NCI-H146 treated with DMSO at 0.1 percent for 48 hours (cell line): ENCODE measurements around the gene FCN3.
"Not testable (repeated sequence)": the region's sequence is repeated elsewhere in the genome, so short reads cannot be mapped to it uniquely, and the experiment has no call there.

Experiments used
- DNase-seq: peaks from one replicate; lab custom pipeline; 2025; ENCODE audit not compliant: unreplicated experiment; lab: John Stamatoyannopoulos, UW

Gene FCN3

GRCh38 chr1:27374362-27375086, at the start of gene FCN3:
TSS of gene FCN3 (minus strand) at chr1:27374824. CDS start at chr1:27374818, 6 bp downstream.
- DNase-seq: no peak

DNA sequence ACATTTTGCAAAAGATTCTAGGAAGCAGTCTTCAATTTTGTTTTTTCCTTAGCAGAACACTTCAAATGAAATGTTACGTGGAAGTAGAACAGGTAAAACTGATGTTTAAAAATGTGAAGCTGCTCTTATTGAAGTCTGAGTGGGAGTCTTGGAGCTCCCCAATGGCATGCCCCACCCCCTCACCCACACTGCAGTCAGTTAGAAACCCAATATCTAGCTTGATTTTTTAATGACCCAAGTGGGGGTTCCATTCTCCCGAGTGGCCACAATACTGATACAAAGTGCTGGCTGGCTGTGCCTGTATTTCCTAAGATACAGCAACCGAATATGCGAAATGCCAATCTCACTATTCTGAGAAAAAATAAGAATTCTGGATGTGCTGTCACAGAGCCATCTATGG, 49.1 kb upstream of the FCN3 start:
- DNase-seq: no peak

DNA sequence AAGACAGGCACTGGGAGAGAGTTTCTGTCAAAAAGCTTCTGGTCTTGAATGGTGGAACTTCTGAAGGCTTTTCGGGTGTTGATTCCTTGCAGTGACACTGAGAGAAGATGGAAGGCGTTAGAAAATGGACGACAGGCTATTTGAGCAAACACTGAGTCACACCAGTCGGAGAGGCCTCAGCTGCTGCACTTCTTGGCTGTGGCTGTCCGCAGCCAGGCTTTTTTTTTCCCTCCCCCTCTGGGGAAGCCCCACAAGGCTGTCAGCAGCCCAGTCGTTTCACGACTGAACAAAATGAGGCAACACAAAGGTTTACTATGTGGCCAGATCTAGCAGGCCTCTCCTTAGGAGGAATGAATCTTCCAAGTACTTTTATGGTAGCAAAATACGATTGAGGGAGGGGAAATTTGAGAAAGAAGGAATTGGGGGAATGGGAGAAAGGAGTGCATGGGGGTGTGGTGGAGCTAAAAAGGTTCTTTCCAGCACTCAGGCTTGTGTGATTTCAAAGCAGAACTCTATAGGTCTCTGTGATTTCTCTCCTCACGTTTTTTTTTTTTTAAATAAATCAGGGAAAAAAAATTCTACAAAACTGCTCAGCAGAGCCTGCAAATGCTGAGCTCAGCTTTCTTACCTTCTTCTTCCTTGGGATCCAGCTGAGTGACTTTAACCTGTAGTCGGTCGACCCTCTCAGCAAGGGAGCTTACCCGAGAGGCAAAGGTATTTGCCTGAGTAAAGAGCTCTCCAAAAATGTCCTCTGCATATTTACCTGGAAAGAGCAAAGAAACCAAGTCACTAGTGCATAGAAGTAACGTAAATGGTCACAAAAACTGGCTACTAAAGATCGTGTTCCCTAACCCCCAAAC, 43.9 kb upstream of the FCN3 start:
- no peak for DNase-seq

- no peak for DNase-seq
Observed at GRCh38 chr1:27417713-27418112, 43.1 kb upstream of the FCN3 start.

GRCh38 chr1:27416387-27417111, 41.9 kb upstream of the FCN3 start:
- DNase-seq: peak; percentile 51

DNA sequence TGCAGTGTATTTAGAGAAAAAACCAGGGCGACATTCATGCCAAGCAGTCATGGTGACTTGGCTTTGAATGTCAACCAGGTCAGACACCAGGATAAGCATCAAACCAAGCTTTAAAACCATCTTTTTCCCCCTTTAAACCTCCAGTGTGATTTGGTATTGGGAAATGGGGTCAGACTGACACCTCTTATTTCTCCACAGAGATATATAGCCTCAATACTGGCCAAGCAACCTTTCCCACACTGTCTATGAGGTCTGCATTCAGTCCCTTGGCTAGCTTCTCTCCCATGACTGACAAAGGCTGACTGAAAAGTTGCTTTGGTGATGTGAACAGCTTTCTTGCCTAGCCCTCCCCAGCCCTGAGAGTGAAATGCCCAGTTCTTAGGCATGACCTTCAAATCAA, 39.5 kb upstream of the FCN3 start:
- DNase-seq: no peak

DNA sequence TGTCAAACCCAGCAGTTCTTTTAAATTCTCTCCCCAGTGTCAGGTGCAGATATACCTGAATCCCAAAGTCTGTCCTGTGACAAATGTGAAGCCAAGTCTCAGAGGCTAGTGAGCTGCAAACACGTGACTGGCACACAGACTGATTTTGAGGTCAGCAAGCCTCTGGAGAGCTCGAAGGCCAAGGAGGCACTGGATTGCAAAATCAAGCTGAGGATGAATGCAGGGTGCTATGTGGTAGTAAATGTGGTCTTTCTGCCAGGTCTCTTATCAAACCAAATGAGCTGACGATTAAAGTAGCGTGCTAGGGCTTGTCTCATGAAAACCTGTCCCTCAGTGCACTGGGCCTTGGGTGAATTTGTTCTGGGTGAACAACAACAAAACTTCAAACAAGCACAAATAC, 38.4 kb upstream of the FCN3 start:
- DNase-seq: no peak

DNA sequence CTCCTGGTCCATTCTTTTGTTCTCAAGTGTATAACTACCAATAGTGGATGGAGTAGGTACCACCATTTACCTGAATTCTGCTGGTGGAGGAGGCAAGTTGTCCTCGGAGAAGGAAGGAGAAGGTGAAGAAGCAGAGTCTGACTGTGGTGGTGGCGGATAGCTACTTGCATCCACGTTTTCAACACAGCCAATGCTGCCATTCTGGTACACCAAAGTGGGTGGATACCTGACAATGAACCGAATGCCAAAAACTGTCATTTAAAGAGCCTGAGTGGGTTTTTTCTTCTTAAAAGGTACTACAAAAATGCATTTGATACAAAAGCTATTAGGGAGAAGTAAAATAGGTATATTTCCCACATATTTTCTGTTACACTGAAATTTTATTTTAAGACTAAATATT, 37.9 kb upstream of the FCN3 start:
- DNase-seq: no peak

- DNase-seq: no peak
Observed at GRCh38 chr1:27410709-27411108, 36.1 kb upstream of the FCN3 start.

DNA sequence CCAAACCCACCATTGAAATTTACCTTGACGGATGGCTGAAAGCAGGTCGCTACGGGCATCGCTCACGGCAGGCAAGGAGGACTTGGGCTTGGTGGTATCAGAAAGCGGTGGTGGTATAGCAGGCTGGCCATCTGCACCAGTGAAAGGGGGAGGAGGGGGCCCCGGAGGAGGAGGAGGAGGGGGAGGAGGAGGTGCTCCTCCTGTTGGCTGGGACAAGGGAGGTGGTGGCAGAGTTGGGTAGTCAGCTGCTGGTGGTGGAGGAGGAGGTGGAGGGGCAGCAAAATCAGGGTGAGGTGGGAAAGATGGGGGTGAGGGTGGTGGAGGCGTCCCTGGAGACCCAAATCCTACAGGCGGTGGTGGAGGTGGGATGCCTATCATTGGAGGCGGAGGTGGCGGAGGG, 35.0 kb upstream of the FCN3 start:
- no peak for DNase-seq

DNA sequence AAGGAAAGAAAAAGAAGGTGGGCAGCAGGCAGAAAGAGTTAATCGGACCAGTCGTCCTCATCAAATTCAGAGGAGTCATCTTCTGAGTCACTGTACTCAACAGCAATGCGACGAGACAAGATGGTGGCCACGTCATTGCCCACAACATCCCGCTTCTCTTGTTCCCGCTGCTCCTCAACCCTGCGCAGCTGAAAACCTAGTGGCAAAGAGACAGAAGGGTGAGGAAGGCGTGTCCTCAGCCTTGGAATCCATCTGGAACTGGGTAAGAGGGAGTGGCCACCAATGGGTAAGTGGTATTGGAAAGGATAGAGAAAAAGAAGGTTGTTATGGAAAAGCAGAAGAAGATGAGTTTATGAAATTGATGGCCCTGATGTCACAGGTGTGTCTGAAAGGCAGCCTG, 33.5 kb upstream of the FCN3 start:
- no peak for DNase-seq

- not testable (repeated sequence) for DNase-seq
Observed at GRCh38 chr1:27406791-27407190, 32.2 kb upstream of the FCN3 start.

GRCh38 chr1:27406362-27406680, 31.7 kb upstream of the FCN3 start:
- DNase-seq: no peak

- DNase-seq: not testable (repeated sequence)
Observed at GRCh38 chr1:27405598-27406361, 31.2 kb upstream of the FCN3 start.

GRCh38 chr1:27405074-27405473, 30.4 kb upstream of the FCN3 start:
- no peak for DNase-seq

GRCh38 chr1:27403931-27404330, 29.3 kb upstream of the FCN3 start:
- DNase-seq: no peak

DNA sequence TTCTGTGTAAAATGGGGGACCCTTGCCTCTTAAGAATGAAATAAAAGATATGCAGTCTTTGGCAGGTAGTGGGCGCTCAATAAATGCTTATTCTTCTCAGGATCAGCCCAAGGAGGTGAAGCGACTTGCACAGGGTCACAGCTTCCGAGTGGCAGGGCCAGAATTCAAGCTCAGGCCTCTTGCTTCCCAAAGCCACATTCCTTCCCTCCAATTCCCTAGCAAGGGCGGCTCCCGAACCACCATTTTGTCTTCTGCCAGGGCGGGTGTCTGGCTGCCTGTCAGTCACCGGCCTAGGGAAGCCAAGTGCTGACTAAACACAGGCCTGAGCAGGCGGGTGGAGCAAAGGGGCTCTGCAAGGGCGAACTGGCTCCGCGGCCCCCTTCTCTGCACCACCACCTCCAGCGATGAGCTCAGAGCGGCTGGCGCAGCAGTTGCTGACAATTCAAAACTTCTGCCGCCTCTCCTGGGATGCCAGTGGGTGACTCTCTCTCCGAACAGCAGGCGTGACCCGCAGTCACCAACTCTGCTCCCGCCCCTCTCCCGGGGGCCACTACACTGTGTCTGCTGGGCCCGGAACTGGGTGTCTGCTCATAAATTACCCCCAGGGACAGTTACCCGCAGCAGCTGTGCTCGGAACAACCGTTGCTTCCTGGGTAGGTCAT, 28.6 kb upstream of the FCN3 start:
- no peak for DNase-seq

DNA sequence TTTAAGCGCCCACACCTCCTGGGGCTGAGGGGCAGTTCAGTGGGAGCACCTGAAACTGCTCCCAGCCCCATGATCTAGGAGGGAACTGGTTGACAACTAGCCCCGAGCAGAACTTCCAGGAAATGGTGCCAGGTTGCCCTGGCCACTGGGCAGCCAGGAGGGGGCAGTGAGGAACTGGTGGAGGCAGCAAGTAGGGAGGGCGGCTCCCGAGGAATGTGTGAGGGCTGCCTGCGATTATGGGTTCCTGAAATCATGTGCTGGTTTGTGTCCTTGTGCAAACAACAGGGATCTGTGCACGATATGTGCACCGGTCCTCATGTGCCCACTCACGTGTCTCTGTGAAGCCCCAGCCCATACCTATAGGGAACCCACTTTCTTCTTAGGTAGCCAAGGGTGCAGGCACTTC, 27.7 kb upstream of the FCN3 start:
- DNase-seq: no peak

- no peak for DNase-seq
Observed at GRCh38 chr1:27400963-27401341, 26.3 kb upstream of the FCN3 start.

GRCh38 chr1:27400082-27400962, 25.7 kb upstream of the FCN3 start:
- no peak for DNase-seq
